Left renal pelvis (tissue), 4 donors: ENCODE measurements around the gene RETREG1. TPM values are rescaled to one million over a fixed set of nuclear protein-coding genes. Genes with fewer than 3 reads are reported as not detected.
A peak's percentile ranks its signal among the peaks of the same experiment; 100 is the strongest.
"Not testable (repeated sequence)": the region's sequence is repeated elsewhere in the genome, so short reads cannot be mapped to it uniquely, and the experiment has no call there.

ENCODE experiments used
- DNase-seq, 4 donors: peaks; one replicate each; pipeline ENCODE4 v3.0.0-alpha.2; 2013; ENCODE audit warnings: low read depth in 4 of 4, low spot score in 3 of 4
- polyA plus RNA-seq, 4 donors: library from polyadenylated mRNA; unstranded; fragments of 120-200 nt; gene quantifications; one replicate each; pipeline ENCODE4 v1.2.1, GENCODE V29; 2013; ENCODE audit not compliant: insufficient read length in 4 of 4

RETREG1 gene
- polyA plus RNA-seq, 4 donors, result 8.3 to 48.3 (median 38.2) TPM

DNA sequence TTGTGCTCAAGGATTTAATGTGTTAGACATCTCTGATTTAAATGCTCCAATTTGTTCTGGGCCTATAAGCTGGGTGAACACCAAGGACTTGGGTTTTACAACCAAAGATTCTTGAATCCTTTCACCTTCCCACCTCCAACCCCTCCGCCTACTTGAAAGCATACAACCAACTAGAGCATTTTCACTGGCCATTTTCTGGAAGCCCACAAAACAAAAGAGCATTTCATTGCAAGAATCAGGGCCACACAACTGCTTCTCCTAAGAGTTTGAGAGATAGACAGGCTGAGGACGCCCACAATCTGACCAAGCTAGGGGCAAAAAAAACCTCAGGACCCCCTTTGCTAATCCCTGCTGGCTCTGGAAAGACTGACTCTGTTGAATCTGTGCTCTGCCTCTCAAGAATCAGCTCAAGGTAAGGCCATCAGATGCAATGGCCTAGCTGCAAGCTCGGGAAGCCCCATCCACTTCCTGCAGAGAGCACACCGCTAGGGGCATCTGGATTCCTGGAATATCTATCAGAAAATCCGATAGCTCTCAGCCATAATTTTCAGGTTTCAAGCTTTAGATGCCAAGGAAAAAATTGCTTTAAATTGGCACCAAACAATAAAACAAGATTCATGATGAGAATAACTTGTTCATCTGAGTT, 57.7 kb downstream of the RETREG1 start:
- no peak for DNase-seq

DNA sequence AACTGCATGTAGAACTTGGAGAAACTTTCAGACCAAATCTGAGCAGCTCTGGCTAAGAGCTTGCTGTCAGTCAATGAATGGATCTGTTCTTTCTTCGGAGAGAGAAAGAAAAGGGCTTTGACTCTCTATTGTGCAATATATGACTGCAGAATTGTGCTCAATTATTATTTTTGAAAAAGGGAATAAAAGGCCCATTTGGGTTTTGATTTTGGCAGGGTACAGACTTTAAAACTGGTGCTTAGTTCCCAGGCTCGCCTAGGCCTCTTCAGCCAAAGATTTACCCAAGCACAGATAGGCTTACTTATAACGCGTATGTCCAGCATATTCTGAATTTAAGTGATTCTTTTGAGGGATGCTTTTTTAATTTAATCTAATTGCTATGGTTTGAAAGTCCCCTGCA, 59.3 kb downstream of the RETREG1 start:
- DNase-seq, result no peak

DNA sequence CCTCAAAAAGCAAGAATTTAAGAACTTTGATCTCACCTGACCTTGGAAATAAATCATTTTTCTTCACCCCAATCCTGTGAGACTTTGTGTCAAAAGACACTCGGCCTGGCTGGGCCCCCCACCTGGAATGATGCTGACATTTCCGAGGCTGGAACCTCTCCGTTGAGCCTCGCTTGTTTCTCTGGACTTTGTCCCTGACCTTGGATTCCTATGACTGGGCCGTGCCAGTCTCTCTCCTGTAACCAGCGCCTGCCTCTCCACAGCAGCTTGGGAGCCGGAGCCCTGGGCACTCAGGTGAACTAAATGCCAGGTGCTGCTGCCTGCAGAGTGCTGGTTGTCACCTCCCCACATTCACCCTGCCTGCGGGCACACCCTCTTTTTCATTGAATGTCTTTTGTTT, 62.7 kb downstream of the RETREG1 start:
- DNase-seq, result no peak

DNA sequence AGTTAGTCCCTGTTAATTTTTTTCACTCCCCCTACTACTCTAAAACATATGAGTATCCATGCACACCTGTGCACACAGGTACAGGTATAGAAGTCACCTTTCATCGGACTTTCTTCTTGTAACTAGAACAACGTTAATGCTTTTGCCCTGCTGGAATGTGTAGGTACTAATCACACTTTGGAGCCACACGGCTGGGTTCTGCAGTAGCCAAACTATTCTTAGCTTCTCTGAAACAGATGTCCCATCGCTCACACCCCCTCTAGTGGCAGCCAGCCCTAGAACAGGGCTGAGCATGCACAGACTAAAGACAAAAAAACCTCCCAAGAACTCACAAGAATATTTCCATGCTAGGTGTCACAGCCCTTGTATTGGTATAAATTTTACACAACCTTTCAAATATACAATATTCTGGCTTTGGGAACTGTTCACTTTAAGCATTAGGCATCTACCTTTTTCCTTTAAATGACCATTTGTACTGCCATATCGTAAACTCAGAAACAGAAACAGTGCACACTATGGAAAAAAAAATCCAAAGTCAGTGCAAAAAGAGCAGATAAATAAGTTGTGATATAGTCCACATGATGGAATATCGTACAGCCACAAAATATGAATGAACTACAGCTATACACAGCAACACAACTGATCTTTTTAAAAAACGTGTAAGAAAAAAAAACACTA, 64.0 kb downstream of the RETREG1 start:
- peak in 2 of 4 donors; percentile 31 to 32 for DNase-seq

DNA sequence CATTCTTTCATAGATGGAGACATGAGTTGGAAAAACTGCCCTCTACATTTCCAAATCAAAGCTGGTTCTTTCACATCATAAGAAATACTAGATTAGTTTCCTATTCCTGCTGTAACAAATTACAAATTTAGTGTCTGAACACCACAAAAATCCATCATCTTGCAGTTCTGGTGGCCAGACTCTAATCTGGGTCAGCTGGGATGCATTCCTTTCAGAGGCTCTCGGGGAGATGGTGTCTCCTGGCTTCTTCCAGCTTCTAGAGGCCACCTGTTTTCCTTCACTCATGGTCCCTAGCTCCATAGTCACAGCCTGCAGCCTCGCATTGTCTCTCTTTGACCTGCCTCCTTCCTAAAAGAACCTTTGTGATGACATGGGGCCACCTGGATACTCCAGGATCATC, 65.2 kb downstream of the RETREG1 start:
- no peak for DNase-seq

DNA sequence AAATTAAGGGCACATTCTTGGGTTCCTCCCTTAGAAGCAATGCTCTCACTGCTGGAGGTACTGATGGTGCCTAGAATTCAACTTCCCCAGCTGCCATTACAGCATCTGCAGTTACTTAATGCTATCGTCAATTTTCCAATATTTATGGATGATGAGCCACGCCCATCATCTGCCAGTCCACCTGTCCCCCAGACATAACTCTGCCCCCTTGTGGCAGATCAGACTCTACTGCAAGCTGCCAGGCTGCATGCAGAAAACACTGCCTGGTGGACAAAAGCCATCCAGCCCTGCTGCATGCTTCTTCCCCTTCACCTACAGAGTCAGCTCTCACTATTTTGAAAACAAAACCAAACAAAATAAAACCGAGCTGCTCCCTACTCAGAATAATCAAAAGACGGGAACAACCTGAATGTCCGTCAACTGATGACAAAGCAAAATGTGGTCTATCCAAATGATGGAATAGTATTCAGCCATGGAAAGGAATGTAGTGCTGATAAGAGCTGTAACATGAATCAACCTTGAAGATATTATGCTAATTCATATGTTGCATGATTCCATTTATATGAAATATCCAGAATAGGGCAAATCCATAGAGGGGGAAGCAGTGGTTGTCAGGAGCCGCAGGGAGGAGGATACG, 66.4 kb downstream of the RETREG1 start:
- DNase-seq, result no peak

DNA sequence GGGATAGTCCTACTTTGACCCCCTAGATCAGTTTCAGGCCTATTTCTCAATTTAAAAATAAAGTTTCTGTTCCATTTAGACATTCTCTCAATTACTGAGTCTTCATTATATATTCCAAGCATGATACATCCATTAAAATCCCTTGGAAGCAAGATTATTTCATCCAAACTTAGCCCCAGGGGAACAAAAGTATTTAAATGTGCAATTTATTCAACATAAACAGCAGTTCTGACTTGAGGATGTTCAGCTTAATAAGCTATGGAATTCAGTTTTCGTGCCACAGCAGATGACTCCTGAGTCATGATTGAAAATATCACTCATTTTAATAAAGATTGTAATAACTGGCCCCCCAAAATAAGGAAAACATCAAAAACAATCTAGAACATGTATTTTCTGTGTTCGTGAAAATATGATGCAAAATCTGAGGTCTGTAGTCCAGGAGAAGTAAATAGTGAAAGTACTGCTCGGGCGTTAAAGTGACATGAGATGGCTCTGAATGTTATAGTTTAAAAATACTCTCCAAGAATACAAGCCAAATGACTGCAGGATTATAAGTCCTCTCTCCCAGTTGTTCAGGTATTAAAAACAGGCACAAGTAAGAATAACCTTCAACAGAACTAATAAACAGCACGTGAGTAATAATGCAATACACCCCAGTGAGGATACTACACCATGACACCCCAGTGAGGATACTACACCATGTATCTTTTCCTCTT, 67.1 kb downstream of the RETREG1 start:
- DNase-seq, result no peak

DNA sequence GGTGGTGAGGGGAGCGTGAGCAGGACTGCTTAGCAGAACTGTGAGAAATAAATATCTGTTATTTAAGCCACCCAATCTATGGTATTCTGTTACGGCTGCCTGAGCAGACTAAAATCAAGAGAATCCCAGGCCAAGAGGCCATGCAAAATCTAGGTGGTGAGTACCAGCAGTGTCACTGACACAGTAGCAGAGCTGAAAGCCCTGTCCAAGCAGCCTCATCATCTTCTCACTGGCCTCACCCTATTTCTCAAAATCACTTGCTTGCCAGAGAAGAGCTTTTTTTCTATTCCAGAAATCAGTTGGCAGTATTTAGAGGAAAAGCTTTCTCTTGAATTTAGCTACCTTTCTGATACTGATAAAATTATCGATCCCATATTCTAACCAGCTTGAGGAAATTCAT, 68.0 kb downstream of the RETREG1 start:
- no peak for DNase-seq

DNA sequence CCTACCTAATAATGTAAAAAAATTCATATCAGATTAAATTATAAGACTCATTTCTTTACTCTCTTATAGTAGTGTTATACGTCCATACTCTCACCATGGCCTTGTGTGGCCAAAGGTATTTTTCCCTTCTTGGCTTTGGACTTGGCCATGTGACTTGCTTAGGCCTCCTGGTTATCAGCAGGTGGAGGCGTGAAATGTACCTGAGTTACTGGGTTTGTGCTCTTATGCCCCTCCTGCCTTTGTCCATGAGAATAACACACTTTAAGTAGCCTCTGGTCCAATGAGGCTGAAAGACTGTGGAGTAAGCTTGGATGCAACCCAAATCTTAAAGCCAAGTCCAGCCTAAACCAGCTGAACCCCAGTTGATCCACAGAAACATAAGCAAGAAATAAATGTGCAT, 68.7 kb downstream of the RETREG1 start:
- no peak for DNase-seq

DNA sequence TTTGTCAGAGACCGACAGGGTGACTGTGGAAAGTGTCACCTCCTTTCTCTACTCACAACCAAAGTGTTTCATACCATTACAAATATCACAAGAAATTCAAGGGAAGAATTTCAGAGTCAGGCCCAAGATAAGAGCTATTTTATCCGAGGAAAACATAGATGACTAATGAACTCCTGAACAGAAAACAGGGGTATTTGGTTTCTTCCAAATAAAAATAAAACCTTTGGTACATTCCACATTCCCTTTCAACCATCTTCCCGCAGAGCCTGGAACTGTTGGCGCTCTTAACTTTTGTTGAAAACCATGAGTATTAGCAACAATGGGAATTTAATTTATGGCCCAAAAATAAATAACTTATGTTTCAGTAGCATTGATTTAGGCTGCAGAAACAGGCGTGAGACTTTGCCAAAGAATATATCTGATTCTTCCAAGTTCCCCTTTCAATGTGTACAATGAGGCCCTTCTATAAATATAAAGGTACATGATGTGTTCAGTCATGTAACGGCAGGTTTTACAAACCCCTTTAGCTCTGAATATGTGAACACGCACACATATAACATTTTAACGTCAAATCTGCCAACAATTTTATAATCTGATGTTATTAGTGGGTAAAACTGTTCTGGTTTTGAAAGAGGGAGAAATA, 69.5 kb downstream of the RETREG1 start:
- no peak for DNase-seq

DNA sequence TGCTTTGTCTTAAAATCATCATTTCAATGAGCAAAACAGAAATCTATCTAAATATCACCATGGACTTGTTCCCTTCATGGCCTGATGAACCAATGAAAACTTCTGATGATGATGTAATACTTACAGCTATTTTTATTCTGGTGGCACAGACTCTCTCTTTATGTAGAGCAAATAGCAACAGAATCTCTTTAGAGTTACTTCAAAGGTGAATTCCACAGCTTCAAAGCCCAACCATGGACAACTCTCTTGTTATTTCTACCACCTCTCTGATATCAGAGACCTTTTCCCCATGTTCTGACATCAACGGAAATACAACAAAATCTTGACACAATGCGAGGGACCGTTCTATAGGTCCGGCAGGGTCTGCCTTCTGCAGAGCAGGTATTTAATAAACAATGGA, 70.1 kb downstream of the RETREG1 start:
- no peak for DNase-seq

DNA sequence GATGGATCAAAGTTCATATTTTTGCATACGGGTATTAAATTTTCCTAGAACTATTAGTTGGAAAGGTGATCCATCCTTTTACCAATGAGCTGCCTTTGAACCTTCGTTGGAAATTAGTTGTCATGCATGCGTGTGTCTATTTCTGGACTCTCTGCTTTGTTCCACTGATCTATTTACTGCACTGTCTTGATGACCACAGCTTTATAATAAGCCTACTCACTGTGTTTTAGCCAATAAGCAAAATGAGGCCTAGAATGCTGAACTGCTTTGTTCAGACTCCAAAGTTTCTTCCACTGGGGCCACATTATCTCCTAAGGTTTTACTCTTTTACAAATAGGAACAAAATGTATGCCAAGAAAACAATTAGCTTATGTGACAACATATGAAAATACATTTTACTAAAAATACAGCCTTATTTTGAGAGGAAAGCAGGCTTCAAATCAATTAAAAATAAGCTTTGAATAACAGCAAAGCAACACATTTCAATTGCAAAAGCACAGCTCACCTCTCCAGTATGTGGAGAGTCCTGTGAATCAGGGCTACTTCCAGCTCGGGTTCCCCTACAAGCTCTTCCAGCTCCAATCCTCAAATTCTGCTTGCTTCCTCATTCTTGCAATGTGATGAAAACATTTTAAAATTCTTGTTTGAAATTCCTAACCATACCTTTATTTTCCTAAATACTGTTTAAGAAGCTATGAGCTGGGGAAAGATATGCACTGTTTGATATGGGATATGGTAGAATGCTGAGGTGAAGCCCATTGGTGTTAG, 72.0 kb downstream of the RETREG1 start:
- DNase-seq, result no peak

DNA sequence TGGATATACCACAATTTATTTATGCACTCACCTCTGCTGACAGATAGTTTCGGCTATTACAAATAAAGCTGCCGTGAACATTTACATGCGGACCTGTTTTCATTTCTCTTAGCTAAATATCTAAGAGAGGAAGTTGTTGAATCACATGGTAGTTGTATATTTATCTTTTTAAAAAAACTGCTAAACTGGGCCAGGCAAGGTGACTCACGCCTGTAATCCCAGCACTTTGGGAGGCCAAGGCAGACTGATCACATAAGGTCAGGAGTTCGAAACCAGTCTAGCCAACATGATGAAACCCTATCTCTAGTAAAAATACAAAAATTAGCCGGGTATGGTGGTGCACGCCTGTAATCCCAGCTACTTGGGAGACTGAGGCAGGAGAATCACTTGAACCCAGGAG, 73.6 kb downstream of the RETREG1 start:
- not testable (repeated sequence) for DNase-seq

DNA sequence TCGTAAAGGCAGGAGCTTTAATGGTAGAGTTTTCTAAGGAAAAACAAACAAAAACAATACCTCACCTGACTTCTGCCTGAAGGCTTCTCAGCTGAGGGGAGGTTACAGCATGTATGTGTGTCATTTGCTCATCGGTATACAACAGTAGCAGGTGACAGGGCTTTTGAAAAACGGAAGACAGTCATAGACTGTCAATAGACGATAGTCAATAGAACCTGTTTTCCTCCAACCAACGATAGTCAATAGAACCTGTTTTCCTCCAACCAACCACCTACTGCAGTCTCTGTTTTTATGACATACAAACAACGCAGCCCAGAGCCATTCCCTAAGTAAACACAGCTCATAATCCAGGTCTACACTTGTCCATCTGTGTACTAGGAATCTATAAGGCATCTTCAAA, 74.6 kb downstream of the RETREG1 start:
- DNase-seq, result no peak

DNA sequence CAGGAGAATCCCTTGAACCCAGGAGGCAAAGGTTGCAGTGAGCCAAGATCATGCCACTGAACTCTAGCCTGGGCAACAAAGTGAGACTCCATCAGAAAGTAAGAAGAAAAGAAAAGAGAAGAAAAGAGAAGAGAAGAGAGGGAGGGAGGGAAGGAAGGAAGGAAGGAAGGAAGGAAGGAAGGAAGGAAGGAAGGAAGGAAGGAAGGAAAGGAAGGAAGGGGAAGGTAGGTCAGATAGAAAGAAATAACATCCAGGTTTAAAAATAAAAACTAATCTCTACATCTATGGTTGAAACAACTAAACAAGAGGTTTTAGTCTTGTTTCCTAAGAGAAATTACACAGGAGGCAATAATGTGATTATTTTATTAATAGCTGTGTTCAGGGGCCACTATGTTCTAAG, 75.2 kb downstream of the RETREG1 start:
- not testable (repeated sequence) for DNase-seq

DNA sequence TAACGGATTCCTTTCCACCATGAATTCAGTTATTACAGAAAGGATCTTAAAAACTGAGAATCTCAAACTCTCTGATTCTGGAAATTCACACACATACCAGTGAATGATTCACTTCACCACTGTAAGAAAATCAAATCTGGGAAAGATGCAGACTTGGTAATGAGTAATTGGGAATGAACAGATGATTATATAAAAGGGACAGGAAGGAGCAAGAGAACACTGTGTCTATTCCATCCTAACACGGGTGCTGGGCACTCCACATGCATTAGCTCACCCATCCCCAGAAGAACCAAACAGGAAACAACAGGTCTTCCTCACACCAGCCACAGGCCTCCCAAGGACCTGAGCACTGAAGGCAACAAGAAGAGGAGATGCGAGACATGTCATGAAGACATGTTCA, 76.4 kb downstream of the RETREG1 start:
- no peak for DNase-seq

DNA sequence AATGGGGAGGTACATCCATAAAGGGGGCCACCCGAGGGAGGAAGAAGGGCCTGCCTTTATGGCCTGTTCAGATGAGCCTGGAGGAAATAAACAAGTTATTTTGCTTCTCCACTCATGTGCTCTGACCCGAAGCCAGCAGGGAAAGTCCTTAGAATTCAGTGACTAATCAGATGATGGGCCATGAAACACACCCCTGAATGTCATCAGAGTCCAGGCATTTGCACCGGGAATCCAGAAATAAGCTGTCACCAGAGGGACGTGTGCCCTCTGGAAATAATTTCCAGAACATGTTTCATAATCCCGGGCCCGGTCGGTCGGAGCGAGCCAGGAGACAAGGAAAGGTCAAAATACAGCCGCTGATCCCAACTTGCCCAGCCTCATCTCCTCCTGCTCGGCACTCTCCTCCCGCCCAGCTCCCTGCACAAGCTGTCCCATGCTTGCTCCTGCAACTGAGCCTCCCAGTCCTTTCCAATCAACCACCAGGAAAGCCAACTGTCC, 77.6 kb downstream of the RETREG1 start:
- DNase-seq, result peak; percentile 10 to 27 (median 19)

DNA sequence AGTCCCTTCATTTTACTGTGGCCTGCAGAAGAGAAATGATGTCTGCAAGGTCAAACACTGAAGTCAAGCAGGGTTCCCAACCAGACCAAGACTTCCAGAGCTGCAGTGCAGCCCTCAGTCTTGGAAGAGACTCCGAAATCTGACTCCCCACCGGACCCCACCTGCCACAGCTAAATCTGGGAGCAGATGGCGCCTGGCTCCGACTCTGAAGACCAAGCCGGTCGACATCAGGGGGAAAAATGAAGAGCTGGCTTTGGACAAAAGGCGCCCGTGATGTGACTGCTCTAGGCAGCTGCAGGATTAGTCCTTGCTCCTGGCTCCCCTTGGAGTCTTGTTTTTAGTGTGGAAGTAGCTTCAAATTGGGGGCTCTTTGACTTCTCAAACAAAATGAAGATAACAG, 78.8 kb downstream of the RETREG1 start:
- DNase-seq, result no peak

DNA sequence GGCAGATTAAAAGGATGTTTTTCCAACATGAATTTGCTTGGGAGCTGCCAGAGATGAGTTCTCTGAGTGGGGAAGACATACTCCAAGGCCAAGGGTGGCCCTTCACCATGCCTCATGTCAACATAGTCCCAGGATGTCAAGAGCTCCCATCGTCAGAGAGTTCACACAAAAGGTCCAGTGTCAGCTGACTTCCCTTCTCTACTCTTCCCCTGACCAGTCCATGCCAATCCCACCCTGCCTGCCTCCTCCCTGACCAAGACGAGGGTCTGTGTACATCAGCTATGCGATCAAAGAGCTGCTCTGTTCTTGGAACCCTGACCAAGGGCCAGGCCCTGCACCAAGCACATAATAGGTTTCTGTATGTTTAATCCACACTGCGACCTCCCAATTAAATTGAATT, 80.0 kb downstream of the RETREG1 start:
- DNase-seq, result no peak

DNA sequence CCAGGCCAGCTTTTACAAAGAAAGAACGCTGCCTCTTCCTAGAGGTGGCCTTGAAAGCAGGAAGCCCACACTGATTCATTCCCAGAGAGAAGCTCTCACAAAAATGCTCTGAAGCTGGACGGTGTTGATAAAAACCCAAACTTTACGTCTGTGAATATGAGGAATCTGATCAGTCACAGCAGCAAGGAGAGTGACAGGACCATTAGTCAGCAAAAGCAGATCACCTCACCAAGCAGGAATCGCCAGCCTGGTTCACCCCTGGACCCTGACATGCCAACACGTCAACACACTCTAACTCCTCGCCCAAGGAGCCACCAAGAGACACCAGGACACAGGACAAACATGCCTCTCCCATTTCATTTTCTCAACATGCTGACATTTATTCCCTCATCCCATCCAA, 80.6 kb downstream of the RETREG1 start:
- no peak for DNase-seq
